Hindlimb muscle (tissue), 1 donor: ENCODE data around the gene SLC44A3. TPM values are rescaled to one million over a fixed set of nuclear protein-coding genes. Genes with fewer than 3 reads are reported as not detected.

ENCODE experiments used
- DNase-seq: peaks from one replicate; pipeline ENCODE4 v3.0.0-alpha.2; 2013
- polyA plus RNA-seq: library from polyadenylated mRNA; unstranded; fragments of 120-200 nt; gene quantifications from one replicate; pipeline ENCODE4 v1.2.1, GENCODE V29; 2013; ENCODE audit not compliant: insufficient read length

SLC44A3 gene, protein sequence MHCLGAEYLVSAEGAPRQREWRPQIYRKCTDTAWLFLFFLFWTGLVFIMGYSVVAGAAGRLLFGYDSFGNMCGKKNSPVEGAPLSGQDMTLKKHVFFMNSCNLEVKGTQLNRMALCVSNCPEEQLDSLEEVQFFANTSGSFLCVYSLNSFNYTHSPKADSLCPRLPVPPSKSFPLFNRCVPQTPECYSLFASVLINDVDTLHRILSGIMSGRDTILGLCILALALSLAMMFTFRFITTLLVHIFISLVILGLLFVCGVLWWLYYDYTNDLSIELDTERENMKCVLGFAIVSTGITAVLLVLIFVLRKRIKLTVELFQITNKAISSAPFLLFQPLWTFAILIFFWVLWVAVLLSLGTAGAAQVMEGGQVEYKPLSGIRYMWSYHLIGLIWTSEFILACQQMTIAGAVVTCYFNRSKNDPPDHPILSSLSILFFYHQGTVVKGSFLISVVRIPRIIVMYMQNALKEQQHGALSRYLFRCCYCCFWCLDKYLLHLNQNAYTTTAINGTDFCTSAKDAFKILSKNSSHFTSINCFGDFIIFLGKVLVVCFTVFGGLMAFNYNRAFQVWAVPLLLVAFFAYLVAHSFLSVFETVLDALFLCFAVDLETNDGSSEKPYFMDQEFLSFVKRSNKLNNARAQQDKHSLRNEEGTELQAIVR
- polyA plus RNA-seq, result 4.6 TPM

DNA sequence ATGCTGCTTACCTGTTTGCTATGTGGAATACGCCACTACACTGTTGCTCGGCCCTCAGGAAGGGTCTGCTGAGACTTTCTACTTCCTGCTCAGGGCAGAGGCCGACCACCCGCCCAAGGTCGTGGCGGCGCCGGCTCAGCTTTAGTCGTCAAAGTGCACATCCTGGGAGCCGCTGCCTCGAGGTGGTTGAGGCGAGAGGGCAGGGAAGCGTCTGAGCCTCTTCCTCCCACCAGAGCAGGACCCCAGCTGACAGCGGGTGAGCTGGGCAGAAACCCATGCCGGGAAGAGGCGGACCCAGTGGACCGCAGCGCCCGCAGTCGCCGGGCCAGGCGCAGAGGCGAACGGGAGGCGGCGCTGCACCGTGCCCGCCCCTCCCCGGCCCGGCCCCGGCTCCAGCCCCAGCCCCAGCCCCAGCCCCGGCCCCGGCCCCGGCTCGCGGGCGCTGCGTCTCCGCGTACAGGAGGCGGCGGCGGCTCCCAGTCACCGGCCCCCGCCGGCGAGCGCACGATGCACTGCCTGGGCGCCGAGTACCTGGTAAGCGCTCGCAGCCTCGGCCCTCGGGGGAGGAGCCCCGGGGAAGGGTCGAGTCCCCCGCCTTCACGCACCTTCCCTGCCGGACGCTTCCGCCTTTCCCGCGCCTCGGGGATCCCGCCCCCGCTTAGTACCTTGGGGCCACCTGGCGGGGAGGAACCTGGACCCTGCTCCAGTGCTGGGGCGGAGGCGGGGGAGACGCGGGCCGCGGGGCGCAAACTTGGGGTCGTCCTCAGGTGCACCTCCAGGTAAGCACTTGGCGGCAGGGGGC is at the start of gene SLC44A3:
SLC44A3 (plus strand) TSS at position 413 of the 802 bp plus-strand sequence; CDS start at position 508, 95 bp downstream.
- peak; percentile 36 for DNase-seq

DNA sequence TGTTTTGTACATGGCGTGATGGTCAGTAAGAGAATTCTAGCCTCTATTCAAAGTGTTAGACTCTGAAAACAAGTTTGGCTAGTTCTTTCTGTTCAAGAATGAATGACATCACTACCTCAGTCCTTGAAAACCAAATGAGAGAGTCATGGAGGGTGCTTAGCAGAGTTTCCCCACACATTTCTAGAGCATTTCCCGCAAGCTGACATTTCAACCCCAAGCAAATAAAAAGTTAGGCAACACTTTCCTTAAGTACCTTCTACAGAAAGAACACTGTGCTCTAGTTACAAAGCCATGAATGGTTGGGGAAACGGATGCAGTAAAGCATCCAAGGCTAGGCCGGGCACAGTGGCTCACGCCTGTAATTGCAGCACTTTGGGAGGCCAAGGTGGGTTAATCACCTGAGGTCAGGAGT is 47.9 kb upstream of the SLC44A3 start:
- no peak for DNase-seq

DNA sequence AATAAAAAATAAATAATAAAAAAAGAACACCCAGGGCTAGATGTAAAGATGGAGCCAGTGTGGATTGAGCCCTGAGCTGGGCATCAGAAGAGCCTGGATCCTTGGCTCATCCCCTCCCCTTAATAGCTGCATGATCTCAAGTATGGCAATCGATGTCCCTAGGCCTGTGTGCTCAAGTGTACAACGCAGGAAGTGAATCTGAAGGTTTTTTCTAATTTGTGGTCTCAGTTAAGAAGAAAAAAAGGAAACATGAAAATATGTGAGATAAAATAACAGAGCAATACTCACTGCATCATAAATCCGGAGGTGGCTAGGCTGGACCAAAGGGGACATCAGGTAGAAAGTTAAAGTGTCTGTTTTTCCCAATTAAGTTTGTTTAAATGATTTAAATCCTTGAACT is 47.3 kb upstream of the SLC44A3 start:
- no peak for DNase-seq

DNA sequence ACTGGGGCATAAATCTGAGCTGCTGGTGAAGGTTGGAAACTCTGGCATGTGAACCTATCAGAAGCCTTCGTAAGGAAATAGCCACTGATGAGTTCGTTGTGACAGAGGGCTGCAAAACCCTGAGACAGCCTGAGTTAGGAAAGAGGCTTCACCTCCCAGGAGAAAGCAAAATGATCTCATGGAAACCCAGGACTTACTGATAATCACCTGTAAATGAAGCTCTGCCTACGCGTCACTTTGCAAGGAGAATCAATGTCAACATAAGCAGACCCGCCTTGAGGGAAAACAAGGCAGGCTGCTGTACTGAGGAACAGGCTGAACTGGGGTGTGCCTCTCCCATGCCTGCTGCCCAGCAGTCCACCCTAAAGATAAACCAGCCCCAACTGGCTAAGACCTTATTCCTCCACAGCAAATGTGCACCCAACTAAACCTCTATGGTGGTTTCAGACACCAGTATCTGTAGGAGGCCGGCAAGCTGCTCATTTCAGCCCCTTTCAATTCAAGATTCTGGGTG is 46.8 kb upstream of the SLC44A3 start:
- DNase-seq, result no peak

DNA sequence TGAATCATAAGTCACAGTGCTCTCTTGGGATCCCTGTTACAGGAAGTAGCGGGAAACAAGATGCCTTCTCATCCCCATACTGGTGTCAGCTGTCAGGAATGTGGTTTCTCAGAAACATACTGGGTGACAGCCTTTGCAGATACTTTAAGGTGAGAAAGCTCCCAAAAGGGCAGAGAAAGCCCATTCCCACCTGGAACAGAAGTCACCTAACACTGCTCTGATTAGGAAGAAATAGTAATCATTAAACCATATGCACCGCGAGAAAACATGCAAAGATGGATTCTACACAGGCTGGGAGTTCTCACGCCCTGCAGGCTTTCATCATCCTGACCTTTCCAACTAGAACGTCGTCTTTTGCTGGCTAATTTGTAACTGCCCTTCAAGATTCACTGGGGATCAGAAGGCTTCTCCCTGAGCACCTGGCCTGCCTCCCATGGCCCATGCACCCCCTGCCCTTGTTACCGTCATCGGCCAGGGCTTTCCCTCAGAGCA is 46.2 kb upstream of the SLC44A3 start:
- no peak for DNase-seq

DNA sequence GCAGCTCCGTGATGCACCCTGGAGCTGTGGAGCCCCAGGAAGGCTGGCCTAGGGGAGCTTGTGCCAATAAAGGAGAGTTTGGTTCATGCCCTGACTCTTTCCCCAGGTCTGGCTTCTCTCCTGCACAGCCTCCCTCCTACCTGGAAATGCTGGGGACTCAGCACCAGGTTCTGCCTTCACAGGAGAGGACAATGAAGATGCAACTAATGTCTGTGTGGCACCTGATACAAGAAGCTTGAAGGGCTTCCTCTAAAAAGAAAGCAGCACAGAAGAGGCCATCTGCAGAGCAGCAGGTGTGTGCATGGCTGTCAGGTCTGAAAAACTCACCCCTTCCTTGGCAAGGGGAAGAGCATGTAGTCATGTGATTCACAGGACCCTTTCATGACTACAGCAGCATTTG is 43.7 kb upstream of the SLC44A3 start:
- DNase-seq, result no peak

DNA sequence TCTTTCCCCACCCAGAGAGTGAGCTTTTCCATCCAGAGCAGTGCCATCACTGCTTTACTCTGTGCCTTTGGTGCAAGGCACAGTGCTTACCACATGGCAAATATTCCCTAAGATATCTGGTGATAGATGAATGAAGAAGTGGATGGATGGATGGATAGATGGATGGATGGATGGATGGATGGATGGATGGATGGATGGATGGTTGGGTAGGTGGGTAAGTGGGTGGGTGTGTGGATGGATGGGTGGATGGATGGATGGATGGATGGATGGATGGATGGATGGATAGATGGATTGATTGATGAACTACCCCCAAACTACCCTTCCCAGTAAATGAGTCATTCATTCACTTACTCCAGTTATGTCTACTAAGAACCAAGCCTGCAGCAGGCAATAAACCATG is 42.9 kb upstream of the SLC44A3 start:
- DNase-seq, result no peak

DNA sequence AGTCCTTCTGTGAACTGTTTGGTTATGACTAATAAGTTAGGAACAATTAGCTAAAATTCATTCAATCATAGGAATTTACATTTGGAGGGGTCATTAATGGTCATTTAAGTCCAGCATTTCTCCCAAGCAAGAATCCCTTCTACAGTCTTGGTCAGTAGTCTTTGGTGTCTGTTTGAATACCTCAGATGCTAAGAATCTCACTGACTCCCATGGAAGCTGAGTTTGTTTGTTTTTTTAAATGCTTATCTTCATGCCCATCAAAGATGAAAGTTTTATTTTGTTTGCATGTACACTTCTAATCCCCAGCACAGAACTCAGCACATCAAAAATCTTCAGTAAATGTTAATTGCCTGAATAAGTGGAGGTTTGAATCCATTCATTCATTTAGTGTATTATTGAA is 41.3 kb upstream of the SLC44A3 start:
- DNase-seq, result no peak

DNA sequence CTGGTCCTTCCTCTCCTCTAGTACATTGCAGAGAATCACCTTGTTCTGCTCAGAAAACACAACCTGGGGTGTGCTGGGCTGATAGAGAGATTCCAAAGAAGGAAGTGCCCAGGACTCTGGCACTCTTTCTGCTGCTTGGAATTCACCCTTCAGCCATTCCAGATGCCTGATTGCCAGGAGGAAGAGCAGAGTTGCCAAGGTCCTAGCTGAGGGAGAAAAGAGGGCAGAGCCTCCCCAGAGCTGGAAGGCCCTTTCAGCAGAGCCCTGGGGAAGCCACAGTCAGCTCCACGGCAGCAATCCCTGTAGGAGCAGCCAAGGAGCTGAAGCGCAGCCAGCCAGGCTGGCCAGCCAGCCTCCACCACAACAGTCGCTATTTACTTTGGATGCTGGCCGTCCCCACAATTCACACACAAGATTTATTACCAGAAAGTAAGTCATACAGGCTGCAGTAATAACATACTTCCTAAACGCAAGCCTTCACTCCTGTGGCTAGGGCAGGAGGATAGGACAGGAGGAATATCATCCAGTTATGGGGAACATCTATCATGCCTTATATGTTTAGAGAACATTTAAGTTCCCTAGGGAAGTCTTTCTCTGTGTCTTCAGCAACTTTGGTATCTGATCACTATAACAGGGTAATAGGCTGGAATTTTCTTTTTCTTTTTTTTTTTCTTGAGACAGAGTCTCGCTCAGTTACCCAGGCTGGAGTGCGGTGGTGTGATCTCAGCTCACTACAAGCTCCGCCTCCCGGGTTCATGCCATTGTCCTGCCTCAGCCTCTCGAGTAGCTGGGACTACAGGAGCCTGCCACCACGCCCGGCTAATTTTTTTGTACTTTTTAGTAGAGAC is 36.6 kb upstream of the SLC44A3 start:
- DNase-seq, result no peak

DNA sequence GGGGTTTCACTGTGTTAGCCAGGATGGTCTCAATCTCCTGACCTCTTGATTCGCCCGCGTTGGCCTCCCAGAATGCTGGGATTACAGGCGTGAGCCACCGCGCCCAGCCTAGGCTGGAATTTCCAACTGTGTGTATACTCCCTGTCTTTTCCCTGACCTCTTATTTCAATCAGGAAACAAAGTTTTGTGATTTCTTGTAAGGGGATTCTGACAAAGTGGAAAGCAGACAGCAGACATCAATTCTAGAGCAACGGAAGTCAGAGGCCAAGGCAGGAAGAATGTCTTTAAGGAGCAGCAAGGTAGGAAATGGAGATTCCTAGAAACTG is 36.0 kb upstream of the SLC44A3 start:
- no peak for DNase-seq

DNA sequence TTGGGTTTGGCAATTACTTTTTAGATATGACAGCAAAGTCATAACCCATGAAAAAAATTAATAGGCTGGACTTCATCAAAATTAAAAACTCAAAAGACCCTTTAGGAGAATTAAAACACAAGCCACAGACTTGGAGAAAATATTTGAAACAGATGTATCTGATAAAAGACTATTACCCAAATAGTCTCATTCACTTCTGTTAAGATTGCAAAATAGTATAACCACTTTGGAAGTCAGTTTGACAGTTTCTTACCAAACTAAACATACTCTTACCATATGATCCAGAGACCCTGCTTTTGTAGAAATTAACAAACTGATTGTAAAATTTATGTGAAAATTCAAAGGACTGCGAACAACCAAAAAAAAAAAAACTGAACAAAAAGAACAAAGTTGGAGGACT is 32.5 kb upstream of the SLC44A3 start:
- DNase-seq, result no peak

DNA sequence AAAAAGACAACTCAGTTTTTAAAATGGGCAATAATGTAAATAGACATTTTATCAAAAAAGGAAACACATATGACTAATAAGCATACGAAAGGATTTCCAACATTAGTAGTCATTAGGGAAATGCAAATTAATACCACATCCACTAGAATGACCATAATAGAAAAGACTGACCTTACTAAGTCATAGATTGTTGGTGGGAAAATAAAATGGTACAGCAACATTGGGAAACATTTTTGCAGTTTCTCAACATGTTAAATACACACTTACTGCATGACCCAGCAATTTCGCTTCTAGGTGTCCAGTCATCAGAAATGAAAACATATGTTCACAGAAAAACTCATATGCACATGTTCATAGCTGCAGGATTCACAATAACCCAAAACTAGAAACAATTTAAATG is 29.9 kb upstream of the SLC44A3 start:
- DNase-seq, result no peak

DNA sequence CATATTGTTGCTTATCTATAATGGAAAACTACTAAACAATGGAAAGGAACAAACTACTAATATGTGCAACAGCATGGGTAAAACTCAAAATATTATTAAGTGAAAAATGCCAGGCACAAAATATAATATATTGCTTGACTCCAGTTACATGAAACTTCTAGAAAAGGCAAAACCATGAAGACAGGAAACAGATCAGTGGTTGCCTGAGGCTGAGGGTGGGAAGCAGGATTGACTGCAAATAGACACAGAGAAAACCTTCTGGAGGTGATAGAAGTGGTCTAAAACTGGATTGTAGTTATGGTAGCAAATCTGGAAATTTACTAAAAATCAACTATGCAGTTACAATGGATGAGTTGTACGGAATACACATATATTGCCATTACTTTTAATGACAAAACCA is 29.5 kb upstream of the SLC44A3 start:
- DNase-seq, result no peak

DNA sequence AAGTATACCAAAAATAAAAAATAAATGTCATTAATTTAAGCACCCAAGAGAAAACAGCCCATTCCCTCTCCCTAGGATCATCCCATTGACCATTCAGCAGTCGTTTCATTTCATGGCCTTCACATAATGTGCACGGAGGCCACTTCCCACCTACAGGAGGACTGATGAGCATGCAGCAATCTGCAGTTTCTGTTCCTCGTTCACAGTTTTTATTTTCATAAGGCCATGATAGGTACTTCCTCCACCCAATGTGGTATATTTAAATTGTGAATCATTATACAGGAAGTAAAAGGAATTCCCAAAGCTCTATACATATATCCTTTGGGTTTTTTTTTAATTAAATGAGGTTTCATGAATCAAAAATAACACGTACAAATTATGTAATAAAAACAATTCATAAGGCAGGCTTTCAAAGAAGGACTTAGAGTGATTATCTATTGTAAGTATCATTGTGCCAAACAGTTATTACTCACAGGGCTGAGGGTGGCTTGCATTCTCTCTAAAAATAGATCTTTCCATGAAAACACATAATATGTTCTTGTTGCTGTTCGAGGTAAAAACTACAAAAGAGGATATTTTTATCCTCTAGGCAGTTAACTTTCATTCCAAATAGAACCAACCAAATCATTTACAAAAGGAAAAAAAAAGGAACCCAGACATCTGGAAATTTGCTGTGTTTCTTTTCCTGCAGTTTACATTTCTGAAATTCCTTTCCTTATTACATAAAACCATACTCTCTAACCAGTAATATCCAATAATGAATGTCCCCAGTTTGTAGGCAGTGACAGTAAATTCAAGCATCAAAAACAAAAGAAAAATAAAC is 27.5 kb upstream of the SLC44A3 start:
- DNase-seq, result no peak

DNA sequence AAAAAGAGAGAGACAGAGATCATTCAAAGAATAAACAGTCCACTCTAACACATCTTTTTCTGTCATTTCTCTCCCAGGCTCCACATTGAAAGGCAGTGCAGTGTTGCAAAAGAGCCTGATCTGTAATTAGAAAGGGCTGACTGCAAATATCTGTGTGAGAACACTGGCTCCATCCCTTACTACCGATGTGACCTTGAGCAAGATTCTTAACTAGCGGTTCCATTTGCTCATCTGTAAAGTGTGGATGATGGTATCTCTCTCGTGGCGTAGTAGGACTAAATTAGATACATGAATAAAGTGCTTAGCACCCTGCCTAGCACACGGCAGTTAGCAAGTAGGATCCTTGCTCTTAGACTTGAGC is 26.9 kb upstream of the SLC44A3 start:
- no peak for DNase-seq

DNA sequence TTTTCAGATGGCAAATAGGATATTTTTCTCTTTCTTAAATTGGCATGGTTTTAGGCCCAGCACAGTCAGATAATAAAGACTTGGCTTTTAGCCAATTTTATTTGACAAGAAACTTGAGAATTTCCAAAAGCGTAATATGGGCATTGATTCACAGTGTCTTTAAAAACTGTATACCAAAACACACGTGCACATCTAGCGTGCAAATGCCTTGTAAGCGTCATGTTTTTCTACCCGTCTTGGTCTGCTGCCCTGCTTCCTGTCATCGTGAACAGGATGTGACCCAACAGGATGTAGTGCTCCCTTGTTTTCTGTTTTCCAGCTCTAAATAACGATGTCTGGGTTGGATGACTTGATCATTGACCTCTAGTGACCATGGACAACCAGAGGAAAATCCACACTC is 24.7 kb upstream of the SLC44A3 start:
- no peak for DNase-seq

DNA sequence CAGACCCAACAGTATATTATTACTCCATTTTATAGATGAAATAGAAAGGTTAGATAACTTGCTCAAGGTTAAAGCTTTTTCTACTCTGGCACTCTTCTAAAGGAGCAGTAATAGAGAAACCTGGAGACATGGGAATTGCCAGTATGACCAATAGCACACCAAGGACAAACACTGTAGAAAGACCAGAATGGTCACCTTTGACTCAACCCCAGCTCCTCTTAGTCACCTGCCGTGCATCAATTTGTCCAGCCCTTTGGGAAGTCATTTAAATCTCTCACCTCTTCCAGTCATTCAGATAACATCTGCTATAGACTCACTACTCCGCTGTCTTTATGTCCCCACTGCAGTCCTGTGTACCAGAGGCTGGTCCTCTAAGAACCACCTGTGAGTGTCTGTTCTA is 23.9 kb upstream of the SLC44A3 start:
- DNase-seq, result no peak

DNA sequence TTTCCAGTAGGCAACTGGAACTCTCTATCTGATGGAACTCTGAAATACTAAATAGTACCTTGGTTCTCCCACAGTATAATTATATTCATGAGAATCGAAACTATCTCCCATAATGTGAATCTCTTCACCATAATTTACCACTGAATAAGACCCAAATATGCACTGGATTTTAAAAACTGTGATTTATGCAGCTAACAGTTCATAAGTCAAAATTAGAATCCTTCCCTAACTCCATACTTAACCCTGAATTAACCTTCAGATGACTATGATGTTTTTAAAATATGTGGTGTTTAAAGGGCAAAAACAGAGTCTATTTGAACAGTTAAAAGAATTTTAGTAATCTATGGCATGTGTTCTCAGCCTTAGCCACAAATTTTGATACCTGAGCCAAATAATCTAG is 22.9 kb upstream of the SLC44A3 start:
- no peak for DNase-seq

DNA sequence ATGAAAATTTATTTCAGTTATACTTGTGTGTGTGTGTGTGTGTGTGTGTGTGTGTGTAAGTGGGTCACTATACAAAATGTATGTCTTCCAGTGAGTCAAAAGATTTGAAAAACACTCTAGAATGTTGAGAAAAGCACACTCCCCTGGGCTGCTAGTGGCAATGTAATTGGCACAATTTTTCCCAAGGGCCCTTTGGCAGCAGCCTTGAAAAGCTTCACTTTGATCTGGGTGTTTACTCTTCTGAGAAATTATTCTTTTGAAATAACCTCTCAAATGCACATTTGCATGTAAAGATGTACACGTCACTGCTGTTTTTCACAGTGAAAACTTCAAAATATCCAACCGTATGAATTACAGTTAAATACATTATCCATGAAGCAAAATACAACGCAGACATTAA is 22.1 kb upstream of the SLC44A3 start:
- DNase-seq, result no peak

DNA sequence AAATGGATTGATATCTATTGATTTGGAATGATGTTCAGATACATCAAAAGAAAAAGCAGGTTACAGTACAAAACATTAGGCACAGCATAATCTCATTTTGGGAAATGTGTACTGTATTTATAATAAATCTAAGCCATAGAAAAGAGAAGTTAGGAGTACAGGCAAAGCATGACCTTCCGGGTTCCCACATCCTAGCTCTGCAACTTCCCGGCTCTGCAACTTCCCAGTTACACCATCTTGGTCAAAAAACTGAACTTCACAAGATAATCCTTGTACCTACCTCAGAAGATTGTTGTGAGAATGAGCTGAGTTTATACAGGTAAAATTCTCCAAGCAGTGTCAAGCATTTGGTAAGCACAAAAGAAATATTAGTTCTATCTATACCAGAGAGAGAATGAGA is 21.7 kb upstream of the SLC44A3 start:
- no peak for DNase-seq

DNA sequence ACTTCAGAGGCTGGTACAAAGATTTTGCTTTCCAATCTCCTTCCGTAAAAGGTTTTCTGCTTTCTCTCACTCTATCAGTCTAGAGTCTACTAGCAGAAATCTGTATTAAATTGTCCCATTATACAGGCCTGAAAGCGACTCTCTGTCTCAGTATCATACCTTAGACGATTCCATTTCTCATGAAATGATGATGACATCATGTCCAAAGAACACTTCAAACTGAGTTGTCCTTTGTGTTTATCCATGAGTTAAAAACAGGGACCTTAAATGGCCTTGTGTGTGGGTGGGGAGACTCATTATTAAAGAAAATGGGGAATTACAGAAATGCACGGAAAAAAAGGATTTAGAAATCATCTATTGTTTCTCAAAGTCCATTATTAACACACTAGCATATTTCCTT is 21.0 kb upstream of the SLC44A3 start:
- no peak for DNase-seq
